ENCODE results near the gene ORMDL2. TPM values are rescaled to one million over a fixed set of nuclear protein-coding genes. Genes with fewer than 3 reads are reported as not detected.

The ORMDL2 gene
- total and polyA plus RNA-seq, 10 of the 15 experiments (the other 5 are each of a cell fraction or from before 2014, with no cell fraction given) = 15.0 to 135 (median 33.9) TPM

GRCh38 chr12:55847033-55847432 is 29.2 kb downstream of the ORMDL2 start:
- WGBS (ENCODE audit: insufficient coverage, insufficient replicate concordance, low lambda C conversion rate, missing lambda C conversion rate) = 14% methylated on average over 3 of the region's 3 CpGs
- SMC1A ChIA-PET (ENCODE audit: uncharacterized antibody, unreplicated experiment) = interaction anchor here (0.6 to 1.4 kb wide), 4 partner anchors 20 to 109 kb away, joined by 3 to 4 read pairs (median 3); no protein-coding TSS in a partner anchor
- H3K27ac ChIP-seq (ENCODE audit: control insufficient read depth, insufficient read depth) = no peak overlapping the region
- H3K9ac ChIP-seq (ENCODE audit: control insufficient read depth, insufficient read depth, low read length) = no peak overlapping the region
- CTCF ChIA-PET = interaction anchor here (1.1 to 1.3 kb wide), 2 partner anchors 11 to 13 kb away, joined by 3 read pairs; no protein-coding TSS in a partner anchor
- RAD21 ChIA-PET (ENCODE audit: unreplicated experiment) = interaction anchor here (0.9 to 1.3 kb wide), 2 partner anchors 22 to 31 kb away, joined by 3 to 4 read pairs; no protein-coding TSS in a partner anchor
- H3K9me3 ChIP-seq (replicated peaks; ENCODE audit: control insufficient read depth, insufficient read depth, low read length) = no peaks in the 10 kb centered on the region
- H3K4me3 ChIP-seq = no peak overlapping the region
- DNase-seq (ENCODE audit: low read depth, low spot score) = no peak
- intact Hi-C loops (cut with micrococcal nuclease; ENCODE audit: unreplicated experiment) (no loop called here), in situ Hi-C loops (cut with MboI) (no loop called here)
- peak; percentile 53 for ATAC-seq
- H3K4me2 ChIP-seq (ENCODE audit: control insufficient read depth, insufficient read depth) = no peak overlapping the region
- no peaks in the 10 kb centered on the region; the same call in 1 of the 2 replicates for H3K4me1 ChIP-seq (ENCODE audit: control insufficient read depth, insufficient read depth, low read length)
- no peak overlapping the region; the same call in 1 of the 2 replicates for H2AFZ ChIP-seq (ENCODE audit: control insufficient read depth, low read depth, low read length)
- BruUV-seq (replicated peaks) = no TSS peak
- H4K20me1 ChIP-seq (ENCODE audit: control insufficient read depth, insufficient read depth) = no peaks in the 10 kb centered on the region
- peaks cover 0 to 1% of the 10 kb centered on the region in 2 experiments; a peak in 3 of 4 replicates for H3K27me3 ChIP-seq (replicated peaks in 1 of 2; ENCODE audit: control insufficient read depth in 2 of 2, insufficient read depth in 2 of 2, low read length in 1 of 2)
- H3K36me3 ChIP-seq (ENCODE audit: control insufficient read depth in 2 of 2, insufficient read depth in 2 of 2, low read length in 1 of 2) = no peaks in the 10 kb centered on the region
- POLR2A ChIA-PET = interaction anchor here (0.6 kb wide), 1 partner anchor 278 kb away, joined by 5 read pairs; no protein-coding TSS in a partner anchor
- FAIRE-seq = no peak
- no peaks in the 10 kb centered on the region for H3K79me2 ChIP-seq (ENCODE audit: control insufficient read depth, insufficient read depth, low read length)
- TF ChIP-seq CEBPB (IDR thresholded peaks at IDR 0.05; ENCODE audit: borderline replicate concordance in 1 of 2, low read depth in 2 of 2, low read length in 2 of 2) = no peak
- TF ChIP-seq ELK1 (IDR thresholded peaks at IDR 0.05; ENCODE audit: low read depth, low read length) = no peak
- TF ChIP-seq EED (IDR thresholded peaks at IDR 0.05; ENCODE audit: low read depth) = no peak
- no peak for TF ChIP-seq SMC3 (IDR thresholded peaks at IDR 0.05; ENCODE audit: borderline replicate concordance, low read length)
- no peak for TF ChIP-seq E2F8 (IDR thresholded peaks at IDR 0.05; ENCODE audit: low read depth, partially characterized antibody)
- TF ChIP-seq HCFC1 (IDR thresholded peaks at IDR 0.05; ENCODE audit: low read length) = no peak
- no peak for TF ChIP-seq ZNF687 (IDR thresholded peaks at IDR 0.05)
- no peak for TF ChIP-seq HSF1 (IDR thresholded peaks at IDR 0.05; ENCODE audit: low read depth, low read length)
- no peak for TF ChIP-seq ZNF24 (IDR thresholded peaks at IDR 0.05)
- TF ChIP-seq NFYB (IDR thresholded peaks at IDR 0.05; ENCODE audit: insufficient read depth, low read depth, low read length) = no peak
- no peak for TF ChIP-seq SIN3A (IDR thresholded peaks at IDR 0.05; ENCODE audit: low read depth, low read length)

All from GM12878 (cell line).